Thyroid gland (tissue), 4 donors: Measurements from ENCODE around the gene ARL16.

Source experiments
- POLR2A ChIP-seq, 2 donors: fragments of 450-650 bp; IDR thresholded peaks; one replicate each; pipeline ENCODE4 v1.6.1; 2017; ENCODE audit warnings: antibody characterized with exemption in 2 of 2, mild to moderate bottlenecking in 2 of 2, moderate library complexity in 1 of 2
- TF ChIP-seq, protein P1 (sequence below), 6 experiments: fragments of 200-600 bp in 3 of 6; fragments of 450-650 bp in 3 of 6; sonication (generic) in 3 of 6; IDR thresholded peaks; one replicate each; pipeline ENCODE4 v1.5.1; 2016 to 2019; ENCODE audit warnings: antibody characterized with exemption in 6 of 6, mild to moderate bottlenecking in 2 of 6, inconsistent platforms in 1 of 6, moderate library complexity in 1 of 6

DNA sequence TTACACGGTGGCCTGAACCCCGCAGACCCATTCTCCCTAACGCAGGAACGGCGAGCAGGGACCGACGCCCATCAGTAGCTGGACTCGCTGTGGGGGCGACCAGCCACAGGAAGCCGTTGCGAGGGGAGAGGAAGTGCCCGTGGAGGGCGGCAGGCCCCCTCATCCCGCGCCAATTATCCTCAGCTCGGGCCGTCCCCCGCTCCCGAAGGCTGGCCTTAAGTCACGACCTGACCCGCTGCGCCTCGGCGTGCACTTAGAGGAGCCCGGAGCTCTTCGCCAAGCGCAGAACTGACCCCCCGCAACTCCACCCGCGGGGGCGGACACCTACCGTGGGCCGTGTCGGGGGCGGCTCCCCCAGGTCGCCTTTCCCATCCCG is 401 bp downstream of the ARL16 start:
- TF ChIP-seq, protein P1, sequence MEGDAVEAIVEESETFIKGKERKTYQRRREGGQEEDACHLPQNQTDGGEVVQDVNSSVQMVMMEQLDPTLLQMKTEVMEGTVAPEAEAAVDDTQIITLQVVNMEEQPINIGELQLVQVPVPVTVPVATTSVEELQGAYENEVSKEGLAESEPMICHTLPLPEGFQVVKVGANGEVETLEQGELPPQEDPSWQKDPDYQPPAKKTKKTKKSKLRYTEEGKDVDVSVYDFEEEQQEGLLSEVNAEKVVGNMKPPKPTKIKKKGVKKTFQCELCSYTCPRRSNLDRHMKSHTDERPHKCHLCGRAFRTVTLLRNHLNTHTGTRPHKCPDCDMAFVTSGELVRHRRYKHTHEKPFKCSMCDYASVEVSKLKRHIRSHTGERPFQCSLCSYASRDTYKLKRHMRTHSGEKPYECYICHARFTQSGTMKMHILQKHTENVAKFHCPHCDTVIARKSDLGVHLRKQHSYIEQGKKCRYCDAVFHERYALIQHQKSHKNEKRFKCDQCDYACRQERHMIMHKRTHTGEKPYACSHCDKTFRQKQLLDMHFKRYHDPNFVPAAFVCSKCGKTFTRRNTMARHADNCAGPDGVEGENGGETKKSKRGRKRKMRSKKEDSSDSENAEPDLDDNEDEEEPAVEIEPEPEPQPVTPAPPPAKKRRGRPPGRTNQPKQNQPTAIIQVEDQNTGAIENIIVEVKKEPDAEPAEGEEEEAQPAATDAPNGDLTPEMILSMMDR (IDR thresholded peaks at IDR 0.05): no peak
- no peak for TF ChIP-seq POLR2A (IDR thresholded peaks at IDR 0.05)
